SK-MEL-5 (cell line): ENCODE measurements around the gene SLC47A2. TPM values are rescaled to one million over a fixed set of nuclear protein-coding genes. Genes with fewer than 3 reads are reported as not detected.

Experiments used
- DNase-seq: peaks from one replicate; pipeline ENCODE4 v3.0.0-alpha.2; 2016; ENCODE audit warnings: low read depth, low spot score
- in situ Hi-C: cut with HindIII; loops from 2 replicates; pipeline ENCODE4 v1.10.0; 2016; ENCODE audit warnings: low sequenced_read_pairs, high pct_unique_total_duplicates, low pct_unique_long_range_greater_than_20kb
- total RNA-seq: library from RNA; depleted of rRNA; stranded (reverse); fragments of >200 nt; shearing (Covaris generic); gene quantifications from 2 replicates; pipeline ENCODE4 v1.2.3, GENCODE V29; 2014

Gene SLC47A2
- total RNA-seq, 1 experiment from 2014 or later = not detected

DNA sequence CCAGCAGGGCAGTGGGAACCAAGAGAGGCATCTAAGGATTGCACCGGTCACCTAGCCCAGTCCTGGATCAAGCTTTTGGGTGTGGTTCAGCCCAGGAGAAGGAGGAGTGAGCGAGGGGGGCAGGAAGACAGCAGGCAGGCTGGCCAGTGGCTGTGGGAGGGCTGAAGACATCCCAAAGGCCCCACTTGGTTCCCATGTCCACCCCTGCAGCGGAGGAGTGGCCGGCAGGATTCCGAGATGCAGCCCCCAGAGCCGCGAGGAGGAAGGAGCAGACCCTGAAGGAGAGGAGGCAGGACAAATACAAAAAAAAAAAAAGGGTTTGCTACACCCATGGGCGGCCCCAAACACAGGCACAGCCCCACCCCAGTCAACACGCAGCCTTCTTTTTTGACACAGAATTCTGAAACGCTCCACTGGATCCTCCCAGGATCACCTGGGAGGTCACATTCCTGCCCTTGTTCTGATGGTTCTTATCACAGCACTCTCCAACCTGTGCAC lies 1.1 kb upstream of the SLC47A2 start:
- in situ Hi-C loops = no loop called here
- no peak for DNase-seq

DNA sequence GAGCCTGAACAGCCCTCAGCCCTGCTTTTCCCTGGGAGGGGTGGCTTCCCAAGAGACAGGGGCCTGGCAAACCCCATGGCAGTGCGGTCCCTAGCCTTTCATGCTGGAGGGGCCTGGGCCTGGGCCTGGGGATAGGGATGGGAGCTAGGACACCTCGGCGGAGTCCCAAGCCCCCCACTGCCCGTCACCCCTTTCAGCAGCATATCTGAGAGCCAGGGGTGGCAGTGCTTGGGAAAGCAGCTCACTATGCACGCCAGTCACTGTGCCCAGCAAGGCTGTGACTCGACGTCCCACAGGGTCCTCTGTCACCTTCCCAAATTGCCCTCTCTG lies 612 bp upstream of the SLC47A2 start:
- in situ Hi-C loops = no loop called here
- no peak for DNase-seq

DNA sequence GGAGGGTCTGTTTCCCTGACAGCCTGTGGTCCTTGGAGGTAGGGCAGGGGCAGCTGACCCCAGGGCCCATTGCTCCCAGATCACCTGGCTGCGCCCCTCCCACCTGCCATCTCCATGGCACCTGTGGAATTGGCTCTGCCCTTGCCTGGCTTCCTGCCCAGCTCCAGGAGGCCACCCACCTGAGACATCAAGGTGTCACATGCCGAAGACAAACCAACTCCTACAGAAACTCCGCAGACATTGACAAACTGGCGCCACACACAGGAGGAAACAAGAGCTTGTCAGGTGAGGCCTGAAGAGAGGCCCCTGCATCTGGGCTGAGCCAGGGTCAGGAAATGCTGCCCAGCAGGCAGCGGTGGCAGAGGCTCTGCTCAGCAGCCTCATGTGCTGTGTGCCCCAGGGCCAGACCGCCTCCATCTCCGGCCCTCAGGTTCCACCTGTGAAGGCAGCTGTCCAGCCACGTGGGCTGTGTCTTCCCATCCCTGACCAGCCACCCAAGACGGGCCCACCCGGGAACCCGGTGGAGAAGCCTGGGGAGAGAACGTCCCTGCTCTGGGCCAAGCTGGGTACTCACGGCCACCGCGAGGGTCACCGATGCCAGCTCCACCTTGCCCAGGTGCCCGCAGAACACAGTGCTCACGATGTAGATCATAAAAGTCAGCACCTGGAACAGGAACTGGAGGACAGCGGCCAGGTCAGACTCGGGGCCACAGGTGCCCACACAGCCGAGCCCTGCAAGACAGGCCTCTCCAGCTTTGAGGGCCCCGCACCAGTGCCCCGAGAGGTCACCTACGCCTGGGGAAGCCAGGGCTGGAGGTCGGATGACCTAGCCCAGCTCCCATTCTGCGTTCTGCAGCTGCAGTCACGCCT lies 1.6 kb downstream of the SLC47A2 start:
- in situ Hi-C loops = no loop called here
- DNase-seq = no peak

DNA sequence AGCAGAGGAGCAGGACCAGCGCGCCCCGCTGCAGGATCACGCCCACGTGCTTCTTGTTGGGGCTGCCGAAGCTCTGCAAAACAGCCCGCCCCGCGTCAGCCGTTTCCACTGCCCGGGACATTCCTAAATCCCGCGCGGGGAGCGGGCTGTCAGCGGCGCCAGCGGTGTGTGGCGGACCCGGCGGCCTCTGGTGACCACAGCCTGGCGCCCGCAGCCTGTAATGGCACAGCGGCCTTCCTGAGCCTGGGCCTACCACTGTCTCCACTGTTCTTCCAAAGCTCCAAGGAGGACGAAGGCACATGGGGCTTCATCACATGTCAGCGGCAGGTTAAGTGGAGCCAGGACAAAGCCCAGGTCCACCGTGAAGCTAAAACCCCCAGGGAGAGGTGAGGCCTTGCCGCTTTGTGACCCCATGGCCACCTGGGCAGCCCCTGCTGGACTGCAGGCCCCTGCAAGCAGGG lies 2.5 kb downstream of the SLC47A2 start:
- DNase-seq = no peak
- in situ Hi-C loops = no loop called here

DNA sequence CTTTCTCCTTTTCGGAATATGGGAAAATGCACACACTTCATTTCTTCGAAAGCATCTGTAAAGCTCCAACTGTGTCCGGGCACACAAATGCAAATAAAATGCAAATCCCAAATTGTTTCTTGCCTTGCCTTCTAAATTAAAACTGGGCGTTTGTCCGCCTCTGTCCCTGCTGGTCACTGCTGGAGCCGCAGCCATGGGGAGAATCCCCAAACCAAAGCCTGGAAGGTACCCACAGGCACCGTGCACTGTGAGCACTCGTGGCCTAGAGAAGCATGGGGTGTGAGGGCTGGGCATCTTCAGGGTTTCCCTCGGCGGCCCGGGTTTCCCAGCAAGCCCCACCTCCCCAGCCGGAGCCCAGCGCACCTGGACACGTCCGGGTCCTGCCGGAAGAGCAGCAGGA lies 2.9 kb downstream of the SLC47A2 start:
- in situ Hi-C loops = no loop called here
- DNase-seq = no peak

DNA sequence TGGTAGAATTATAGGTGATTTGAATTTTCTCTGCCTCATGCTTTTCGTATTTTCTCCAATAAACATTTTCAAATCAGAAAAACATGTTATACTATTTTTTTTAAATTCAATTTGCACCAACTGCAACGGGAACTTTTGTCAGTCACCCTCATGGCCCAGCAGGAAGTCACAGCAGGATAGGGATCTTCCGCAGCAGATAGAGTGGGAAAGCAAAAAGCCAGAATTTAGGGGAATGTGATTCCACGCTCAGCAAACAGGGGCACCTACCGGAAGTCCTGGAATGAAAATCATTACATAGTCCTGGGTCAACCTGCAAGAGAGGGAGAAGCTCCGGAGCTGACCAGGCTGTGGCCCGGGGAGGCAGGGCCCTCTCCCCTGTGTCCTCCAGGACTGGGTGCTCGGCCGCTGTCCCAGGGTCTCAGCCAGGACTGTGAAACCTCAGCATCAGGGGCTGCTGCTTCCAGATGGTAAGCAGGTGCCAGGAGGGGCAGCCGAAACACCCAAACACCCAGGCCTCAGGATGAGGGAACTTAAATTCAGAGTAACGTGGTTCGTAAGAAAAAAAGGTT lies 3.9 kb downstream of the SLC47A2 start:
- in situ Hi-C loops = no loop called here
- no peak for DNase-seq

DNA sequence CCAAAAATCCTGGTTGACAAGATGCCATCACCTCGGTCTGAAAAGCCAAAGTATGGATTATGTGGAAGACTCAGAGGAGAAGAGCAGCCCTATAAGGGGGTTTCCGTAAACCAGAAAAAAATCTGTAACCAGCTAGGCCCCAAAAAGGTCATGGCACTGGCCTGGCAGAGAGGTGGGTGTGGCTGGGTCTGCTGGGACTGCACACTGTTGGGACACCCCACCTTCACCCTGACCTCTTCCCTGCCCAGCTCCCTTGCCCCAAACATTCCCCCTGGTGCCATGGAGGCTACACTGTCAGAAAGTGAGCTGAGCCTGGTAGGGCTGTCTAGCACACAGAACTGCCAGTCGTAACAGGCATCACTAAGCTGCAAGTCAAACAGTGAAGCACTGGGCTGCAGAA lies 6.5 kb downstream of the SLC47A2 start:
- in situ Hi-C loops = no loop called here
- DNase-seq = no peak

DNA sequence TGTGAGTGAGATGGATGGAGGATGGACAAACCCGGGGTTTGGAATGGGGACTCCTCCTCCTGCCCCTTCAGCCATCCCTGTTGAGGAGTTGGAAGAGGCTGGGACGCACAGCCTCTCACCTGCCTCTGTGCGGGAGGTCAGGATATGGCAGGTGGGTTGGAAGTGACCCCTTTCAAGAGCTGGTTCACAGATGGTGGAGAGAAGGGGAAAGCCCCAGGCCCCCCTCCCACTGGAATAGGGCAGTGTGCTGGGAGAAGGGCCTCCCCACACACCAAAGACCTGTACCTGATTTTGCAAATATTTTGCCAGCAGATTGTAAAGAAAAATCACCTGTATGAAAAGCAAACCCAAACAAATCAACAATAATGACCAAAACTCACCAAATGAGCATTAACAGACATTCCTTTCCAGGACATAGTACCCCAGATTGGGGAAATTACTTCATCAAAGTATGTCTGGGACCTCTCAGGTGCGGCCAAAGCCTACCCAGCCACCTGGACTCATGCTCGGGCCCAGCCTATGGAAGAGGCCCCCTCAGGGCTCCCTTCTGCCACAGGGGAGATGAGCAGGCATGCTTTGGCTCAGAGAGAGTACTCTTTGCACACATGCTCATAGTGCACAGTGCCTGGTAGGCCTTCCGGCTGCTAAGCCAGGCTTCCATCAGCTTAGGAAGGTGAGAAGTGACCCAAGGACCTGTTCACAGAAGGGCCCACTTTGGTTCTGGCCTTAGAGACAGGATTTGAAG lies 7.8 kb downstream of the SLC47A2 start:
- in situ Hi-C loops = no loop called here
- no peak for DNase-seq

DNA sequence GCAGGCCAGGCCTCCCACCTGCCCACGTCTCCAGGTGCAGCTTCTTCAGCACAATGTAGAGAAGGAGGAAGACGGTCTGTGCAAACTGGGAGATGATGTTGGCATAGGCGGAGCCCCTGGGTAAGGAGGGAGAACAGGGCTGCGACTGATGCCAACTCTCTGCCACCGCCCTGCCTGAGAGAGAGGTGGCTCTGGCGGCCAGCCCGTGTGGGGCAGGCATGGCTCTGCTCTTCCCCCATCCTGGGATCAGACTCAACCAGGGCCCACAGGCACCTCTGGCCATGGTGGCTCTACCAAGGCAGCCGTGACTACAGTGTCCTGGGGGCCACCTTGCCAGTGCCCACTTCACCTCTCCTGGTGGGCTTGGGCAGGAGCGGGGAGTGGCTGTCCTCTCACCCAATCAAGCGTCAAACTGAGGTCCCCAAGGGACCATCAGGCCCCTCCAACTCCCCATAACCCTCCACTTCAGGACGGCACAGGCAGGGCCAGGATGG lies 8.6 kb downstream of the SLC47A2 start:
- in situ Hi-C loops = no loop called here
- DNase-seq = no peak

DNA sequence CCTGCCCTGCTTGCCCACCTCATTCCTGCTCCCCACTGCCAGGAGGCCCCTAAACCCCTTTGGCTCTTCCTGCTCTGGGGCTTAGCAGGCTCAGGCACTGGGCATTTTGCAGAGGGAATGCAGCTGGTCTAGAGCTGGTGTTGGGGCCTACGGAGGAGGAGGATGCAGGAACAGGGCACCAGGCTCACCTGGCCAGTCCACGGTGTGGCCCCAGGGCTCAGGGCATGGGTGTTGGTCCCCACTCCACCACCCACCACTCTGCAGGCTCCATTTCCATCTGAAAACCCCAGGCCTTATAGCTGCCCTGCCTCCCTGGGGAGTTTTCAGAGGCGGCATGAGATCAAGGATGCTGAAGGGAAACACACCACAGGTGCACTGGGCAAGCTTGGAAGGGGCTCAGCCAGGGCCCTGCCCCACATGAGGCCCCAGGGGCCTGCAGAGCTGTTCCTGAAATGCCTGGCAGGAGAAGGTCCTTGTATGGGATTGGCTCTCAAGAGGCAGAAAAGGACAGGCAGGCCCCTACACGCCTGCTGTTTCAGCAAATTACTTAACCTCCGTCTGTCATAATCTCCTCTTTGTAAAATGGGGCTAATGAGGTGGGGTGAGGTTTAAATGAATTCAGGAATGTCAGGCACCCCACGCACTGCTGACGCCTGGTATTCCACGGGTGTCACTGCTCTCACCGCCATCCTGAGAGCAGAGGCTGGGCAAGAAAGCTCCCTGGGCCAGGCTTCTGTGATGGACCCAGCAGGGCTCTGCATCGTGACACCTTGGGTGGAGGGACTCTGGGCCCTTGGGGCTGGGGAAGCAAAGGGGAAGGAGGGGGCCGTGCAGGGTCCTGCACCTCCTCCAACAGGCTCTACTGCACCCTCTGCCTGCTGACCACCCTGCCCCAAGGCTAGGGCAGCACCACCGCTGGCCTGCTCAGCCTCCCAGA lies 9.3 kb downstream of the SLC47A2 start:
- in situ Hi-C loops = no loop called here
- no peak for DNase-seq

DNA sequence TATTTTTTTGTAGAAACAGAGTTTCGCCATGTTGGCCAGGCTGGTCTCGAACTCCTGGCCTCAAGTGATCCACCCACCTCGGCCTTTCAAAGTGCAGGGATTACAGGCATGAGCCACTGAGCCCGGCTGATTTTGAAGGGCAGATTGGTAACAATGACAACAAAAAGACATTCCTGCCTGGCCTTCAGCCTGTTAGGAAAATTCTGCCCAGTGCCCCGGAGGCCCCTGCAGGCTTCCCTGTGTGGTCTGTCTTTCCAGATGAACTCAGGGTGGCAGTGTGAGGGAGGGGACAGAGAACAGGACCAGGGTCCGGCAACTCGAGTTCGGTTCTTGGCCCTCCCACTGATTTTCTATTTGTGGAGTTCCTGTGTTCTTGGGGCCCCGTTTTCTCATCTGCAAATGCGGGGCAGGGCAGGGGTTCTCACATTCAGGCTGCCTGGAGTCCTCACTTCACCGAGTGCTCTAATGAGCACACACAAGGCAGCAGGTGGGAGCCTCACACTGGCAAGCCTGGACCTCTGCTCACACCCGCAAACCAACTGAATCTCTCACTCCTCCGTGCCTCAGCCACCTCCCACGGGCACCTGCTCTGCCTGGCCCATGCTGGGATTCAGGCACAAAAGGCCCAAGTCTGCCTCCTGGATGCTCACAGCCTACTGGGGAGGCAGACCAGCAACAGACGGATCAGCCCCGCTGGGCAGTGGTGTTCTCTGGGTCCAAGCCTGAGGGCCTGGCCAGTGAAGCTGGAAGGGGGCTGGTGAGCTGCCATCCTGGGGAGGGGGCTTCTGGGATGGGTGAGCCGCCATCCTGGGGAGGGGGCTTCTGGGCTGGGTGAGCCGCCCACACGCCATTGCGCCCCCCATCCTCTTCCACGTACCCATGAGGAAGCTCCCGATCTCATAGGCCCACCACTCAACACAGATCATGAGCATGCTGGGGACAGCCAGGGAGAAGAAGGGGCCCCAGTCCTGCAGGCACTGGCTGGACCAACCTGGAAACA lies 10.3 kb downstream of the SLC47A2 start:
- in situ Hi-C loops = no loop called here
- no peak for DNase-seq

DNA sequence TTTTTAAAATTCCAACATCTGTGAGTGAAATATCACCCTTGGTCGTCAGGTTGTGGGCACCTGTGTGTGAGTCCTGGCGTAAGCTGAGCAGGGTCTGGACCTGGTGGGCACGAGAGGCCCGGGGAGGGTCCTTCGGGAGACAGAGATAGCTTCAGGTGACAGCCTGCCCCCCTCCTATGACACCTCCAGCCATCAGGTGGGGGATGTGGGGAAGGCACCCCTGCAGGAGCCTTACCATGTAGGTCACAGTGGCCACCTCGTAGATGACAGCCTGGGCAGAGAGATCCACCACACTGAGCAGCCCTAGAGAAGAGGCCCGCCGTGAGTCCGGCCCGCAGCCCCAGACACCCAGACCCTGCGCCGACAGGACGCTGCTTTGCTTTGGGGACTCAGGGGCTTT lies 11.2 kb downstream of the SLC47A2 start:
- no peak for DNase-seq
- in situ Hi-C loops = no loop called here

DNA sequence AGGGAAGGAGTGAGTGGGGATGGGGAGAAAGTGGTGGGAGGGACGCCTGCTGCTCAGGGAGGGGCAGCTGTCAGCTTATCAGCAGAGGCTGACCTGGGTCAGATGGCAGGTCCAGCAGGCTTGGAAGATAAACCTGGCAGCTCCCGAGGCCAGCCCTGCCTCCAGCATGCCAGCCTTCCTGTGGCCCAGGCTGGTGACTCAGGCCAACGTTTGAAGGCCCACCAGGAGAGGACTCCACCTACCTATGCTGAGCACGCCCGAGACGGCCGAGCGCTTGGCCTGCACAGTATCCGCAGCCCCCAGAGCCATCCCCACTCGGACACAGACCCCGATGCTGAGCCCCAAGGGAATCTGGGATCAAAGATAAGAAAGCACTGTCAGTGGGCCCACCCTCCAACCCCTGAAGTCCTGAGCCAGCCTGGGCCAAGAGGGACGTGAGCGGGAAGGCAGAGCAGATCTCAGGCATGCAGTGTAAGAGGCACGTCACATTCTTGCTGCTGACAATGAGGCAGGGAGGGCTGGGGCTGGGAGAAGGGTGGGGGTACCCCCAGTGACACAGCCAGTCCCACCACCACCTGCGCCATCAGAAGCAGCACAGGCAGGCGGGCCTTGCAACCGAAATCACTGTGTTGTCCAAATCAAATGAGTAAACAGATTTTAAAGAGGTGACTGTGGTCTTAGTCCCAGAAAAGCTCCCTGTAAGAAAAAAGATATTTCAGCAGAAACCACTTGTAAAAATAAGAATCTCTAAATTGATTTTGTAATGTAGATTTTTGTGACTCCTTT lies 12.4 kb downstream of the SLC47A2 start:
- no peak for DNase-seq
- in situ Hi-C loops = no loop called here

DNA sequence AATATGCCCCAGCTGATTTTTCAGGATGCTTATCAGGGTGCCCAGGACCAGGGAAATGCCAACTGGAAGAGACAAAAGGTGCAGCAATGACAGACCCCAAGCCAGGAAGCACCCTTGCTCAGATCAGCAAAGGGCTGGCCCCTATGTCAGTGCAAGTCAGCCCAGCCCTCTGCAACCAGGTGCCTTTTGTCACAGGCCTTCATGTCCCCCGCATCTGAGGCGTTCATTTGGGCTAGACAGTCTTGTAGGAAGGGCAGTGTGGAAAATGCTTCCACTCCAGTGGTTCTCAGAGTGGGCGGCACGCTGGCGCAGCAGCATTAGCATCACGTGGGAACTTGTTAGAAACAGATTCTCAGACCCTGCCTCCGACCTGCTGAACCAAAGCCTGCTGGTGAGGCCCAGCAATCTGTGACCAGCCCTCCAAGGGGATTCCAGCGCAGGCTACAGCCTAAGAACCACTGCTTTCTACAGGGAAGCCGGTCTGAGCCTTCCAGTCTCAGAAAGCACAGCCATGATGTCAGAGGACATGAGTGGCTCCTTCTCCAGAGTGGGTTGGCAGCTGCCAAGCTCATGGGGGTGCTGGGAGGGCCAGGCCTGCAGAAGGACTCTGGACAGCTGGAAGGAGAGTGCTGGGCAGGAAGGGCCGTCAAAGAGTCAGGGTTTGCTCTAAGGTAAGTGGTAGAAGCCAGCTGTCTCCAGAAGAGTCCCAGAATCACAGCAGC lies 13.1 kb downstream of the SLC47A2 start:
- in situ Hi-C loops = no loop called here
- no peak for DNase-seq

DNA sequence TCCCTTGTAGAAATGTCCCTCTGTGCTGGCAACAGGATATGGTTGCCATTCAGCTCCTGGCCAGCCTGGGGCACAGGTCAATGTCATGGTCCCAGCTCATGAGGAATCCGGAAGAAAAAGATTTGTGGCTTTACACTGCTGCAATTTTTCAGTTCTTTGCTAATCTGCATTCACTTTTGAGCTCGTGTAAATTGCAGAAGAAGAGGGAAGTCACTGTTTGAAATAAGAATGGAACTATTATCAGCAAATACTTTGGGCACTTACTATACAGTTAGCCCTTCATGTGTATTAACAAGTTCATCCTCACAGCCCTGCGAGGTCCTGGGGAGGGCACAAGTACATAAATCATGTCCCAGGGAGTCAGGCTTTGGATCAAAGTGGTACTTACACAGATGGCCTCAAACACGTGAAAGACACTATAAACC lies 14.2 kb downstream of the SLC47A2 start:
- peak; percentile 37 for DNase-seq
- in situ Hi-C loops = no loop called here
